K562 (cell line): ENCODE results near the gene TEX13B. TPM values are rescaled to one million over a fixed set of nuclear protein-coding genes. Genes with fewer than 3 reads are reported as not detected.

Experiments
- ATAC-seq: fragments of 200-7000 bp; cut with Tn5 transposase; 3 replicates; pipeline ENCODE4 v1.9.1; 2020; ENCODE audit warnings: moderate library complexity
- BruUV-seq: library from RNA; stranded (reverse); fragments of 400-500 nt; replicated peaks from 2 replicates; lab custom pipeline; 2021; lab: Mats Ljungman, UMichigan
- CTCF ChIA-PET: fragments of 300-600 bp; formaldehyde crosslinking; extraction: SDS; loops from one replicate; lab custom pipeline; 2021; ENCODE audit warnings: low intra/inter-chr PET ratio; lab: Yijun Ruan, JAX
- POLR2A ChIA-PET: fragments of 300-600, 350-650 bp; sonication (Branson Sonifier 250); formaldehyde crosslinking; extraction: SDS; loops from one replicate; lab custom pipeline; 2021; ENCODE audit warnings: antibody characterized with exemption, inconsistent platforms; lab: Yijun Ruan, JAX
- DNase-seq, 4 experiments: peaks; one replicate each; pipeline versions ENCODE4 v3.0.0 to v3.0.0-alpha.2; 2011 to 2018; ENCODE audit warnings: low spot score in 3 of 4, mixed read lengths in 3 of 4; ENCODE audit errors: extremely low read depth in 1 of 4
- FAIRE-seq: peaks from 2 replicates; lab custom pipeline; 2011; peaks lifted over from hg19 to GRCh38; lab: Jason Lieb, UNC
- H2AFZ ChIP-seq: 2 replicates; pipeline ENCODE4 v1.6.0; 2011; ENCODE audit warnings: low read depth, low read length, control low read depth, inconsistent platforms
- H3K27ac ChIP-seq: fragments of 200-600 bp; 3 replicates; pipeline ENCODE4 v1.8.0; 2011; ENCODE audit warnings: low read depth, mild to moderate bottlenecking, control low read depth, inconsistent platforms, low read length, moderate library complexity, mixed read lengths; ENCODE audit errors: extremely low read depth
- H3K27me3 ChIP-seq, 2 experiments: fragments of 300-600 bp in 1 of 2; 2 replicates in 1 of 2; 3 replicates in 1 of 2; pipeline versions ENCODE4 v1.6.0 to v1.8.0; 2011; ENCODE audit warnings: inconsistent platforms in 2 of 2, low read length in 2 of 2, mild to moderate bottlenecking in 1 of 2, mixed read lengths in 1 of 2, moderate library complexity in 1 of 2; ENCODE audit not compliant: control insufficient read depth in 2 of 2, insufficient read depth in 2 of 2
- H3K36me3 ChIP-seq: fragments of 300-600 bp; 3 replicates; pipeline ENCODE4 v1.8.0; 2011; ENCODE audit warnings: mild to moderate bottlenecking, low read length, inconsistent platforms; ENCODE audit not compliant: control insufficient read depth, insufficient read depth
- H3K4me1 ChIP-seq, 2 experiments: fragments of 200-600 bp in 1 of 2; replicated peaks in 1 of 2; 2 replicates in 1 of 2; 3 replicates in 1 of 2; pipeline versions ENCODE4 v1.5.1 to v1.8.0; 2011; ENCODE audit warnings: inconsistent platforms in 2 of 2, low read length in 2 of 2, mild to moderate bottlenecking in 1 of 2, mixed read lengths in 1 of 2, moderate library complexity in 1 of 2; ENCODE audit not compliant: control insufficient read depth in 2 of 2, insufficient read depth in 2 of 2
- H3K4me2 ChIP-seq: 2 replicates; pipeline ENCODE4 v1.6.1; 2011; ENCODE audit warnings: low read length, control low read depth, inconsistent platforms, mixed read lengths; ENCODE audit not compliant: insufficient read depth
- H3K4me3 ChIP-seq: fragments of 200-600 bp; sonication (generic), shearing (Covaris generic); 2 replicates; pipeline ENCODE4 v1.5.1; 2016; ENCODE audit warnings: control low read depth, inconsistent platforms
- H3K79me2 ChIP-seq: fragments of 200-600 bp; 3 replicates; pipeline ENCODE4 v1.8.0; 2011; ENCODE audit warnings: low read length, inconsistent platforms; ENCODE audit not compliant: control insufficient read depth, insufficient read depth
- H3K9ac ChIP-seq, 2 experiments: 2 replicates each; pipeline versions ENCODE4 v1.6.0 to v1.6.1; 2011; ENCODE audit warnings: low read depth in 2 of 2, low read length in 2 of 2, control low read depth in 1 of 2, inconsistent platforms in 1 of 2, mild to moderate bottlenecking in 1 of 2, mixed read lengths in 1 of 2; ENCODE audit not compliant: insufficient read depth in 1 of 2
- H3K9me1 ChIP-seq: one replicate; pipeline ENCODE4 v1.6.0; 2011; ENCODE audit warnings: inconsistent platforms, mild to moderate bottlenecking, low read length, moderate library complexity; ENCODE audit not compliant: control insufficient read depth, insufficient read depth
- H3K9me3 ChIP-seq: replicated peaks from 2 replicates; pipeline ENCODE4 v1.5.1; 2011; ENCODE audit warnings: low read depth, low read length, inconsistent platforms; ENCODE audit not compliant: control insufficient read depth, insufficient read depth
- H4K20me1 ChIP-seq: replicated peaks from 2 replicates; pipeline ENCODE4 v1.6.1; 2011; ENCODE audit warnings: low read length, inconsistent platforms, mixed read lengths; ENCODE audit not compliant: control insufficient read depth, insufficient read depth
- ATF7 ChIP-seq: fragments of 450-650 bp; IDR thresholded peaks from 2 replicates; pipeline ENCODE4 v1.7.1; 2014; ENCODE audit warnings: mild to moderate bottlenecking, moderate library complexity
- CBX2 ChIP-seq: fragments of 200-600 bp; sonication (generic); IDR thresholded peaks from one replicate; pipeline ENCODE4 v1.6.1; 2012; ENCODE audit warnings: mild to moderate bottlenecking, low read length, inconsistent platforms; ENCODE audit not compliant: insufficient read depth, poor library complexity, severe bottlenecking
- CSDE1 ChIP-seq, 2 experiments: fragments of 450-650 bp; IDR thresholded peaks; 2 replicates each; pipeline ENCODE4 v1.6.1; 2016; ENCODE audit warnings: mild to moderate bottlenecking in 1 of 2
- DPF2 ChIP-seq: fragments of 450-650 bp; IDR thresholded peaks from 2 replicates; pipeline ENCODE4 v1.6.1; 2016
- FOXP4 ChIP-seq: sonication (generic); formaldehyde crosslinking; IDR thresholded peaks from 2 replicates; pipeline ENCODE4 v1.8.0; 2022; ENCODE audit warnings: mild to moderate bottlenecking, missing genetic modification reagents, borderline replicate concordance
- LCOR ChIP-seq: sonication (generic); formaldehyde crosslinking; IDR thresholded peaks from 2 replicates; pipeline ENCODE4 v1.8.0; 2022; ENCODE audit warnings: mild to moderate bottlenecking, missing genetic modification reagents
- POLR3G ChIP-seq: IDR thresholded peaks from 2 replicates; pipeline ENCODE4 v1.6.1; 2011; ENCODE audit not compliant: insufficient read length, insufficient replicate concordance; ENCODE audit errors: extremely low read depth
- RFX7 ChIP-seq: fragments of 250-450 bp; sonication (Bioruptor Pico); IDR thresholded peaks from 2 replicates; pipeline ENCODE4 v1.5.1; 2021; ENCODE audit warnings: mild to moderate bottlenecking
- SMARCB1 ChIP-seq: IDR thresholded peaks from 2 replicates; pipeline ENCODE4 v1.6.1; 2011; ENCODE audit warnings: improper control_type of control experiment, low read depth; ENCODE audit not compliant: insufficient read length
- U2AF2 ChIP-seq: fragments of 200-400 bp; formaldehyde crosslinking; optimal IDR thresholded peaks from 2 replicates; pipeline ENCODE3; 2017; ENCODE audit warnings: low read depth, mild to moderate bottlenecking, low read length
- ZBTB26 ChIP-seq: fragments of 450-650 bp; formaldehyde crosslinking; IDR thresholded peaks from 2 replicates; pipeline ENCODE4 v1.4.0; 2022; ENCODE audit warnings: missing genetic modification characterization
- ZNF12 ChIP-seq: sonication (generic); formaldehyde crosslinking; IDR thresholded peaks from 2 replicates; pipeline ENCODE4 v1.4.0; 2020; ENCODE audit warnings: mild to moderate bottlenecking, missing genetic modification reagents
- ZNF76 ChIP-seq: fragments of 250-450 bp; sonication (Bioruptor Pico); IDR thresholded peaks from 2 replicates; pipeline ENCODE4 v1.4.0; 2020; ENCODE audit warnings: mild to moderate bottlenecking, moderate library complexity, borderline replicate concordance
- WGBS: fragments of 100-300 bp; shearing (Covaris generic); methylation state at CpG from one replicate; pipeline ENCODE4 v1.1.6; 2016; ENCODE audit warnings: low coverage, mixed read lengths; ENCODE audit not compliant: insufficient coverage; ENCODE audit errors: missing lambda C conversion rate; 5-methylcytosine and 5-hydroxymethylcytosine counted together
- in situ Hi-C: fragments of 300-500 bp; cut with MboI; formaldehyde crosslinking; loops from 4 replicates; pipeline ENCODE4 v1.15.0; 2018; ENCODE audit warnings: inconsistent platforms, mixed read lengths
- intact Hi-C: fragments of 100-400 bp; cut with micrococcal nuclease; formaldehyde crosslinking; loops from 2 replicates; pipeline ENCODE4 v1.14.2; 2022
- polyA plus RNA-seq, 8 experiments: library from polyadenylated mRNA; depleted of rRNA in 4 of 8; stranded (reverse) in 5 of 8; unstranded in 3 of 8; fragments of >200 nt; fragmentation: Nextera tagmentation in 2 of 8; fragmentation: Illumina TruSeq in 1 of 8; extraction: Ambion mirVana in 2 of 8; extraction: Trizol in 1 of 8; gene quantifications; 2 replicates each; pipeline versions ENCODE4 v1.2.1 to v1.2.3, GENCODE V29; 2011 to 2014; ENCODE audit warnings: inconsistent platforms in 1 of 8, missing spikeins in 1 of 8
- total RNA-seq, 7 experiments: library from RNA; depleted of rRNA in 6 of 7; stranded (reverse); fragments of >200 nt in 6 of 7; fragmentation: Illumina TruSeq in 2 of 7; extraction: Trizol in 2 of 7; gene quantifications; 2 replicates each; pipeline versions ENCODE4 v1.2.1 to v1.2.3, GENCODE V29; 2011 to 2021; ENCODE audit warnings: low replicate concordance in 1 of 7
- TF ChIP-seq, protein P1 (sequence below): fragments of 450-650 bp; formaldehyde crosslinking; IDR thresholded peaks from 2 replicates; pipeline ENCODE4 v1.4.0; 2022; ENCODE audit warnings: mild to moderate bottlenecking, moderate library complexity

Gene TEX13B
- total and polyA plus RNA-seq, 9 of the 15 experiments (the other 6 are each of a cell fraction or from before 2014, with no cell fraction given): not detected

DNA sequence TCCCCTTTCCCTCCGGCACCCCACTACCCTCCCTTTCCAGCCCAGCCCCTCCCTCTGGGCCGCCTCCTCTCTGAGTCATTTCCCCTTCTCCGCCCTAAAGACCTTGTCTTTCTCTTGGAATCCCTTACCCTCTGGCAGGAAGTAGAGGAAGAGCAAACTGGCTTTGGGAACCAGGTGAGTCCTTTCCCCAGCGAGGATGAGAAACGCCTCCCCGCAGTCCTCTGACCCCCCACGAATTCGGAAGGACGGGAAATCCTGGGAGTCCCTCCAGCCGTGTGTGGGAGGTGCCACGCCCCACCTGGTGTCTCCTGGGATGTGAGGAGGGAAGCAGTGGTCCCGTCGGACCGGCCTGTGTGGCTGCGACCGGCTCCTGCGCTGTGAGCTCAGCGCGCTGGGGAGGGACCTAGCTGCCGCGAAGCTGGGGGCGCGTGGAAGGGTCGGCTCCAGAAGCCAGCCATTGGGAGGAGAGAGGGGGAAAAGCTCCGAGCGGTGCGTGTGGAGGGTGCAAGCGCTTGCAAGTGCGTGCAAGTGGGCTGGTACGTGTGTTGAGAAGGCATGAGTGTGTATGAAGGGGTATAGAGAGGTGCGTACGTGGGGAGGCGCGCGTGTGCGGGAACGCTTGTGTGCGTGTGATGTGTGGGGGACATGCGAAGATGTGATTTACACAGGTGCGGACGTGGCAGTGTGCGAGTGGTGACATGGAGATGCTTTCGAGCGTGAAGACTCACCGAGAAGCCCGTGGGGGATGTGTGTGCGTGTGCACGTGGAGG, 46.3 kb downstream of the TEX13B start:
- CTCF ChIA-PET: no interaction called here
- Histone ChIP-seq H3K4me2 (no peak overlapping the region), H3K79me2 (no peaks in the 10 kb centered on the region), H3K27me3 (peaks cover 0 to 11% of the 10 kb centered on the region in 2 experiments; a peak in 1 of 5 replicates), H4K20me1 (no peaks in the 10 kb centered on the region), H3K9ac (no peak overlapping the region), H3K36me3 (no peaks in the 10 kb centered on the region), H2AFZ (no peak overlapping the region), H3K9me3 (no peaks in the 10 kb centered on the region), H3K4me3 (no peak overlapping the region), H3K27ac (no peak overlapping the region)
- POLR2A ChIA-PET: no interaction called here
- in situ Hi-C loops: no loop called here
- ATAC-seq (no peak), FAIRE-seq (no peak)
- BruUV-seq: no TSS peak
- intact Hi-C loops: no loop called here
- WGBS: 9% methylated on average over 21 of the region's 48 CpGs
- TF ChIP-seq FOXP4 (CRISPR knock-in tag) (no peak), ZNF76 (CRISPR knock-in tag) (no peak), CSDE1 (IDR thresholded peaks at IDR 0.05) (no peak), ZBTB26 (CRISPR knock-in tag) (no peak), RFX7 (CRISPR knock-in tag) (no peak), DPF2 (no peak), ATF7 (no peak), LCOR (CRISPR knock-in tag) (no peak), POLR3G (no peak), U2AF2 (no peak), ZNF12 (CRISPR knock-in tag) (no peak), CBX2 (no peak), SMARCB1 (no peak)
- TF ChIP-seq, protein P1, sequence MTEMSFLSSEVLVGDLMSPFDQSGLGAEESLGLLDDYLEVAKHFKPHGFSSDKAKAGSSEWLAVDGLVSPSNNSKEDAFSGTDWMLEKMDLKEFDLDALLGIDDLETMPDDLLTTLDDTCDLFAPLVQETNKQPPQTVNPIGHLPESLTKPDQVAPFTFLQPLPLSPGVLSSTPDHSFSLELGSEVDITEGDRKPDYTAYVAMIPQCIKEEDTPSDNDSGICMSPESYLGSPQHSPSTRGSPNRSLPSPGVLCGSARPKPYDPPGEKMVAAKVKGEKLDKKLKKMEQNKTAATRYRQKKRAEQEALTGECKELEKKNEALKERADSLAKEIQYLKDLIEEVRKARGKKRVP (CRISPR knock-in tag): no peak
- TF ChIP-seq, all 486 proteins: peak for 0
- DNase-seq: no peak
- no peaks in the 10 kb centered on the region for H3K4me1 ChIP-seq
- no peaks in the 10 kb centered on the region for H3K9me1 ChIP-seq
